ENCODE results near the gene AJUBA.
A peak's percentile ranks its signal among the peaks of the same experiment; 100 is the strongest.
"Not testable (repeated sequence)": the region's sequence is repeated elsewhere in the genome, so short reads cannot be mapped to it uniquely, and the experiment has no call there.

Gene AJUBA

GRCh38 chr14:22982477-22983245 is at the start of gene AJUBA:
TSS of gene AJUBA (minus strand) at chr14:22982551. CDS start at chr14:22982266, 285 bp downstream.
- peak; percentile 93 for DNase-seq (ENCODE audit: low read depth)

- no peak for DNase-seq (ENCODE audit: low read depth)
Measured at GRCh38 chr14:23030936-23031335, 48.6 kb upstream of the AJUBA start.

- no peak for DNase-seq (ENCODE audit: low read depth)
Measured at GRCh38 chr14:23028799-23029198, 46.4 kb upstream of the AJUBA start.

- no peak for DNase-seq (ENCODE audit: low read depth)
Measured at GRCh38 chr14:23025151-23025814, 42.9 kb upstream of the AJUBA start.

GRCh38 chr14:23024612-23025075 is 42.3 kb upstream of the AJUBA start:
- DNase-seq (ENCODE audit: low read depth) = no peak

GRCh38 chr14:23023795-23024152 is 41.4 kb upstream of the AJUBA start:
- no peak for DNase-seq (ENCODE audit: low read depth)

- DNase-seq (ENCODE audit: low read depth) = no peak
Measured at GRCh38 chr14:23023022-23023794, 40.9 kb upstream of the AJUBA start.

- DNase-seq (ENCODE audit: low read depth) = no peak
Measured at GRCh38 chr14:23021889-23022442, 39.6 kb upstream of the AJUBA start.

- no peak for DNase-seq (ENCODE audit: low read depth)
Measured at GRCh38 chr14:23021434-23021833, 39.1 kb upstream of the AJUBA start.

GRCh38 chr14:23020143-23021128 is 38.1 kb upstream of the AJUBA start:
- no peak for DNase-seq (ENCODE audit: low read depth)

- no peak for DNase-seq (ENCODE audit: low read depth)
Measured at GRCh38 chr14:23018107-23018506, 35.8 kb upstream of the AJUBA start.

- no peak for DNase-seq (ENCODE audit: low read depth)
Measured at GRCh38 chr14:23017091-23017490, 34.7 kb upstream of the AJUBA start.

- no peak for DNase-seq (ENCODE audit: low read depth)
Measured at GRCh38 chr14:23015618-23016017, 33.3 kb upstream of the AJUBA start.

- DNase-seq (ENCODE audit: low read depth) = not testable (repeated sequence)
Measured at GRCh38 chr14:23013749-23014054, 31.4 kb upstream of the AJUBA start.

- DNase-seq (ENCODE audit: low read depth) = no peak
Measured at GRCh38 chr14:23013054-23013748, 30.9 kb upstream of the AJUBA start.

GRCh38 chr14:23009939-23010726 is 27.8 kb upstream of the AJUBA start, which contains the start of gene C14orf93:
TSS of gene C14orf93 (minus strand) at chr14:23010143. CDS start at chr14:22999023, 11,120 bp downstream.
- DNase-seq (ENCODE audit: low read depth) = peak; percentile 66

- no peak for DNase-seq (ENCODE audit: low read depth)
Measured at GRCh38 chr14:23009483-23009938, 27.2 kb upstream of the AJUBA start.

- DNase-seq (ENCODE audit: low read depth) = no peak
Measured at GRCh38 chr14:23008831-23009230, 26.5 kb upstream of the AJUBA start.

GRCh38 chr14:23006544-23007419 is 24.4 kb upstream of the AJUBA start:
- DNase-seq (ENCODE audit: low read depth) = peak; percentile 98
